CD14-positive monocyte (primary cell): ENCODE data around the gene ARHGAP18. TPM values are rescaled to one million over a fixed set of nuclear protein-coding genes. Genes with fewer than 3 reads are reported as not detected.

Source experiments
- DNase-seq, 3 donors: peaks; one replicate each; pipeline ENCODE4 v3.0.0-alpha.2; 2011 to 2022
- H2AFZ ChIP-seq: 2 replicates; pipeline ENCODE4 v1.6.0; 2012; ENCODE audit warnings: mild to moderate bottlenecking, low read depth, low read length, inconsistent platforms; ENCODE audit not compliant: insufficient read depth, poor library complexity, severe bottlenecking
- H3K27ac ChIP-seq, 2 donors: 1 replicate in 1 of 2; 2 replicates in 1 of 2; pipeline ENCODE4 v1.5.1; 2012 to 2013; ENCODE audit warnings: low read length in 2 of 2, control low read depth in 1 of 2, inconsistent platforms in 1 of 2, low read depth in 1 of 2, mild to moderate bottlenecking in 1 of 2
- H3K27me3 ChIP-seq, 2 donors: one replicate each; pipeline versions ENCODE4 v1.6.0 to v1.6.1; 2011 to 2013; ENCODE audit warnings: low read length in 2 of 2; ENCODE audit not compliant: control insufficient read depth in 2 of 2, insufficient read depth in 2 of 2
- H3K36me3 ChIP-seq, 2 donors: replicated peaks in 1 of 2; 1 replicate in 1 of 2; 2 replicates in 1 of 2; pipeline versions ENCODE4 v1.5.1 to v1.6.1; 2012 to 2013; ENCODE audit warnings: low read length in 2 of 2, control low read depth in 1 of 2, inconsistent platforms in 1 of 2, mild to moderate bottlenecking in 1 of 2; ENCODE audit not compliant: insufficient read depth in 2 of 2, control insufficient read depth in 1 of 2
- H3K4me1 ChIP-seq, 2 donors: 1 replicate in 1 of 2; 2 replicates in 1 of 2; pipeline versions ENCODE4 v1.5.1 to v1.6.1; 2012 to 2013; ENCODE audit warnings: low read length in 2 of 2, control low read depth in 1 of 2, inconsistent platforms in 1 of 2, mild to moderate bottlenecking in 1 of 2, moderate library complexity in 1 of 2; ENCODE audit not compliant: insufficient read depth in 2 of 2, control insufficient read depth in 1 of 2
- H3K4me2 ChIP-seq: replicated peaks from 2 replicates; pipeline ENCODE3; 2012; ENCODE audit warnings: low read length, moderate library complexity, mild to moderate bottlenecking; ENCODE audit not compliant: poor library complexity, severe bottlenecking; ENCODE audit errors: extremely low read depth
- H3K4me3 ChIP-seq, 3 experiments: fragments of 200-600 bp in 1 of 3; sonication (generic) in 1 of 3; replicated peaks in 1 of 3; 1 replicate in 2 of 3; 2 replicates in 1 of 3; pipeline ENCODE4 v1.5.1; 2011 to 2013; ENCODE audit warnings: low read length in 3 of 3, mild to moderate bottlenecking in 3 of 3, control low read depth in 2 of 3, low read depth in 2 of 3, inconsistent platforms in 1 of 3, moderate library complexity in 1 of 3
- H3K79me2 ChIP-seq: 2 replicates; pipeline ENCODE4 v1.6.0; 2012; ENCODE audit warnings: mild to moderate bottlenecking, control low read depth, inconsistent platforms, low read length, moderate library complexity; ENCODE audit not compliant: insufficient read depth
- H3K9ac ChIP-seq: 2 replicates; pipeline ENCODE4 v1.6.0; 2017; ENCODE audit warnings: low read length, mild to moderate bottlenecking; ENCODE audit not compliant: insufficient read depth, poor library complexity, severe bottlenecking
- H3K9me3 ChIP-seq, 2 donors: replicated peaks in 1 of 2; 1 replicate in 1 of 2; 2 replicates in 1 of 2; pipeline versions ENCODE4 v1.5.1 to v1.6.1; 2012 to 2013; ENCODE audit warnings: low read length in 2 of 2, control low read depth in 1 of 2; ENCODE audit not compliant: control insufficient read depth in 1 of 2, insufficient read depth in 1 of 2
- H4K20me1 ChIP-seq: 2 replicates; pipeline ENCODE4 v1.6.0; 2012; ENCODE audit warnings: mild to moderate bottlenecking, low read length, control low read depth, moderate library complexity; ENCODE audit not compliant: insufficient read depth
- H3K27ac Mint-ChIP-seq, 7 donors: one replicate each; pipeline ENCODE4 v1.8.0; 2020; ENCODE audit warnings: mild to moderate bottlenecking in 7 of 7, mixed read lengths in 7 of 7, moderate library complexity in 6 of 7, inconsistent platforms in 2 of 7
- H3K27me3 Mint-ChIP-seq, 3 donors: one replicate each; pipeline ENCODE4 v1.8.0; 2021 to 2022; ENCODE audit warnings: low read depth in 3 of 3, mild to moderate bottlenecking in 3 of 3, mixed read lengths in 3 of 3, moderate library complexity in 3 of 3, inconsistent platforms in 1 of 3
- H3K36me3 Mint-ChIP-seq, 2 donors: one replicate each; pipeline ENCODE4 v1.8.0; 2020; ENCODE audit warnings: mixed read lengths in 2 of 2, inconsistent platforms in 1 of 2, mild to moderate bottlenecking in 1 of 2
- H3K4me1 Mint-ChIP-seq: one replicate; pipeline ENCODE4 v1.8.0; 2020; ENCODE audit warnings: mild to moderate bottlenecking, mixed read lengths
- H3K4me3 Mint-ChIP-seq, 2 donors: one replicate each; pipeline ENCODE4 v1.8.0; 2020; ENCODE audit warnings: mild to moderate bottlenecking in 2 of 2, mixed read lengths in 2 of 2, moderate library complexity in 1 of 2
- H3K9me3 Mint-ChIP-seq, 7 donors: one replicate each; pipeline ENCODE4 v1.8.0; 2020 to 2022; ENCODE audit warnings: mixed read lengths in 7 of 7, mild to moderate bottlenecking in 6 of 7, moderate library complexity in 6 of 7, inconsistent platforms in 2 of 7
- WGBS: methylation state at CpG from one replicate; pipeline ENCODE4 v1.1.5; 2013; ENCODE audit warnings: missing lambda C conversion rate; ENCODE audit not compliant: insufficient coverage; 5-methylcytosine and 5-hydroxymethylcytosine counted together
- intact Hi-C, 2 donors: fragments of 100-400 bp; cut with micrococcal nuclease; formaldehyde crosslinking; loops; one replicate each; pipeline versions ENCODE4 v1.15.0 to v1.15.1; 2023
- polyA plus RNA-seq, 3 donors: library from polyadenylated mRNA; depleted of rRNA in 1 of 3; unstranded in 2 of 3; stranded (reverse) in 1 of 3; fragments of 300-500 nt in 2 of 3; fragments of >200 nt in 1 of 3; fragmentation: Illumina TruSeq in 2 of 3; gene quantifications; 1 replicate in 2 of 3; 2 replicates in 1 of 3; pipeline ENCODE4 v1.2.3, GENCODE V29; 2012 to 2021
- TF ChIP-seq, protein P1 (sequence below): fragments of 200-600 bp; IDR thresholded peaks from one replicate; pipeline ENCODE4 v1.8.0; 2022; ENCODE audit warnings: antibody characterized with exemption, mild to moderate bottlenecking

The ARHGAP18 gene
- polyA plus RNA-seq, 3 donors: 3.7 to 5.6 (median 3.8) TPM

DNA sequence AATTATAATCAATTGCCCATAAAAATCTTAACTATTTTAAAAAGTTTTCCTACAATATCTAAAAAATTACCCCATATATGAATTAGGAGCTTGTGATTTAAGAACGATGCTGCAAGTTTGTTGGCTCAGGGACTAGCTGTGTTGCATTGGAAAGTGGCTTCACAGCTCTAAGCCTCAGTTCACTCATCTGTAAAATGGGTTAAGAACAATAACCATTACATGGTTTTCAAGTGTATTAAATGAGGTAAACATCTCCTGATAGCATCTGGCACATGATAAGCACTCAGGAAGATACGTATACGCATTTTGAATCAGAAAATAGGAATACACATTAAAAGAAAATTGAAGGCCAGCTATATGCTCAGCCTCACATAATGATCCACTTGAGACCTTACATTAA lies 76.4 kb downstream of the ARHGAP18 start:
- no peaks in the 10 kb centered on the region for H4K20me1 ChIP-seq
- Mint-ChIP-seq H3K27me3 (no peaks in the 10 kb centered on the region), H3K27ac (no peak overlapping the region), H3K36me3 (peaks cover 52 to 65% of the 10 kb centered on the region in 2 donors), H3K4me3 (no peak overlapping the region), H3K9me3 (no peaks in the 10 kb centered on the region), H3K4me1 (peaks cover 2% of the 10 kb centered on the region)
- no peak overlapping the region for H3K9ac ChIP-seq
- no peaks in the 10 kb centered on the region for H3K79me2 ChIP-seq
- no peaks in the 10 kb centered on the region for H3K9me3 ChIP-seq
- H2AFZ ChIP-seq: no peak overlapping the region
- H3K27me3 ChIP-seq: no peaks in the 10 kb centered on the region
- DNase-seq: no peak
- H3K4me3 ChIP-seq: no peak overlapping the region
- H3K4me1 ChIP-seq: no peaks in the 10 kb centered on the region
- H3K27ac ChIP-seq: no peak overlapping the region
- TF ChIP-seq, protein P1, sequence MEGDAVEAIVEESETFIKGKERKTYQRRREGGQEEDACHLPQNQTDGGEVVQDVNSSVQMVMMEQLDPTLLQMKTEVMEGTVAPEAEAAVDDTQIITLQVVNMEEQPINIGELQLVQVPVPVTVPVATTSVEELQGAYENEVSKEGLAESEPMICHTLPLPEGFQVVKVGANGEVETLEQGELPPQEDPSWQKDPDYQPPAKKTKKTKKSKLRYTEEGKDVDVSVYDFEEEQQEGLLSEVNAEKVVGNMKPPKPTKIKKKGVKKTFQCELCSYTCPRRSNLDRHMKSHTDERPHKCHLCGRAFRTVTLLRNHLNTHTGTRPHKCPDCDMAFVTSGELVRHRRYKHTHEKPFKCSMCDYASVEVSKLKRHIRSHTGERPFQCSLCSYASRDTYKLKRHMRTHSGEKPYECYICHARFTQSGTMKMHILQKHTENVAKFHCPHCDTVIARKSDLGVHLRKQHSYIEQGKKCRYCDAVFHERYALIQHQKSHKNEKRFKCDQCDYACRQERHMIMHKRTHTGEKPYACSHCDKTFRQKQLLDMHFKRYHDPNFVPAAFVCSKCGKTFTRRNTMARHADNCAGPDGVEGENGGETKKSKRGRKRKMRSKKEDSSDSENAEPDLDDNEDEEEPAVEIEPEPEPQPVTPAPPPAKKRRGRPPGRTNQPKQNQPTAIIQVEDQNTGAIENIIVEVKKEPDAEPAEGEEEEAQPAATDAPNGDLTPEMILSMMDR: no peak
- intact Hi-C loops: no loop called here
- H3K4me2 ChIP-seq: no peak overlapping the region
- peaks cover 15 to 61% of the 10 kb centered on the region in 2 donors for H3K36me3 ChIP-seq
- WGBS: no CpG with 5 or more reads among the region's 3 CpGs

DNA sequence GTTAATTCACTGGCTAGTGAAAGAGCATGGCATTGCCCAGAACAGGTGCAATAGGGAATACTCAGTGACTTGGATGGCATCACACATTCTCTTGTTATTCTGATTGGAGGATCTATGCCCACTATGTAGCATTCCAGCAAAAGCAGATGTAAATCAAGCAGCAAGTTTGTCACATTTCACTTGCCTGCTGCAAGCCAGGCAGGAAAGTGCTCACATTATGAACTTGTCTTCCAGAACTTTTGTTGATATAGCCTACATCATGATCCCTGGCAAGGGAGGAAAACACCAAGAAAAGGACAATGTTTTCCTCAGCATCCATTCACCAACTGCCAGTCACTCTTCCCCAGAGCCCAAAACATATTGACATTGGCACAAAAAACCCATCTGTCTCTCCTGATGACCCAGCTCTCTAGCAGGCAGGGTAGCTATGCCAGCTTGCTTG lies 77.8 kb downstream of the ARHGAP18 start:
- DNase-seq: no peak
- Mint-ChIP-seq H3K27me3 (no peaks in the 10 kb centered on the region), H3K9me3 (no peaks in the 10 kb centered on the region), H3K36me3 (peaks cover 45 to 59% of the 10 kb centered on the region in 2 donors), H3K4me3 (no peak overlapping the region), H3K4me1 (no peaks in the 10 kb centered on the region), H3K27ac (no peak overlapping the region)
- Histone ChIP-seq H4K20me1 (no peaks in the 10 kb centered on the region), H3K4me3 (no peak overlapping the region), H2AFZ (no peak overlapping the region), H3K4me2 (no peak overlapping the region), H3K79me2 (no peaks in the 10 kb centered on the region), H3K4me1 (no peaks in the 10 kb centered on the region), H3K27me3 (no peaks in the 10 kb centered on the region), H3K36me3 (peaks cover 18 to 48% of the 10 kb centered on the region in 2 donors), H3K27ac (no peak overlapping the region), H3K9me3 (no peaks in the 10 kb centered on the region), H3K9ac (no peak overlapping the region)
- intact Hi-C loops: no loop called here
- TF ChIP-seq, protein P1: no peak
